Mesenteric fat pad (tissue), 1 donor: ENCODE data around the gene AP5Z1. TPM values are rescaled to one million over a fixed set of nuclear protein-coding genes. Genes with fewer than 3 reads are reported as not detected.

Experiments used
- DNase-seq: peaks from one replicate; pipeline ENCODE4 v3.0.0-alpha.2; 2020; ENCODE audit warnings: low spot score
- total RNA-seq: library from RNA; stranded (reverse); fragmentation: NEBNext Ultra II Directional; extraction: Animal tissue kit (Norgen Biotek cat#: 25700); gene quantifications from one replicate; pipeline ENCODE4 v1.2.1, GENCODE V29; 2021
- donor health status: DM: yes; HTN: yes; CAD: no.

Gene AP5Z1
- total RNA-seq, 1 donor from 2014 or later: 37.6 TPM

DNA sequence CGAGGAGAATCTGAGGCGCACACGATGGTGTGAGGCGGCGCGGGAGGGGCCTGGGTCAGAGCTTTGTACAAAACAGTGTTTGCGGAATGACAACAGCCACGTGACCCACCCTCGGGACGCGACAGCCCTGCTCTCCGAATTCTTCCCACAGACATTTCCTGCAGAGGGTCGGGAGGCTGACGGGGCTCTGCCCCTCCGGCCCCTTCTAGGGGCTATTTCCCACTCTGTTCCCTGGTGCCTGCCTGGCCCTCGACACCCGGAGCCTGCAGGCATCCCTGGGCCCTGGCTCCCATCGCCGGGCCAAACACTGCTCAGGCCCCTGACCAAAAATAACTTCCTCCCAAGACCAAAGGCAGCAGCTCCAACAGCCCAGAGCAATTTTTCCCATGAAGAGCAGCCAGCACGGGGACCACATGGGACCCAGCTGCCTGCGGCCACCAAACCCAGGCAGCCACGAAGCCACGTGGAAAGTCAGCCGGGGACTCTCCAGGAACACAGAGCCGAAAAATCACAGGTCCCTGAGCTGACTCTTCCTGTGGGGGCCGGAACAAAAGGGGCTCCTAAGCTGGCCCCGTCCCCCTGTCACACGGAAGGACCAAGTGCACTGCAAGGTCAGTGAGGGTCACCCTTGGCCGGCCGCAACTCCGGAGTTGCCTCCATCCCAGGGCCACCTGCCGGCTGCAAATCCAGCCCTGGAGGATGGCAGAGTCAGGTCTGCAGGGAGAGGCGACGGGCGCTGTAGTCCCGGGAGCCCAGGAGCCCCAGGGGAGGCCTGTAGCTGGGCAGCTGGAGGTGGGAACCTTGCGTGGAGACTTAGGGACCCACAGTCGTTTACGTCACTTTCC lies 44.4 kb downstream of the AP5Z1 start:
- DNase-seq: no peak

- no peak for DNase-seq
Observed at GRCh38 chr7:4820405-4820966, 45.1 kb downstream of the AP5Z1 start.

- DNase-seq: no peak
Observed at GRCh38 chr7:4820967-4821471, 45.6 kb downstream of the AP5Z1 start.

- DNase-seq: no peak
Observed at GRCh38 chr7:4822677-4823076, 47.3 kb downstream of the AP5Z1 start.

GRCh38 chr7:4823441-4824119 lies 48.2 kb downstream of the AP5Z1 start:
- DNase-seq: no peak

DNA sequence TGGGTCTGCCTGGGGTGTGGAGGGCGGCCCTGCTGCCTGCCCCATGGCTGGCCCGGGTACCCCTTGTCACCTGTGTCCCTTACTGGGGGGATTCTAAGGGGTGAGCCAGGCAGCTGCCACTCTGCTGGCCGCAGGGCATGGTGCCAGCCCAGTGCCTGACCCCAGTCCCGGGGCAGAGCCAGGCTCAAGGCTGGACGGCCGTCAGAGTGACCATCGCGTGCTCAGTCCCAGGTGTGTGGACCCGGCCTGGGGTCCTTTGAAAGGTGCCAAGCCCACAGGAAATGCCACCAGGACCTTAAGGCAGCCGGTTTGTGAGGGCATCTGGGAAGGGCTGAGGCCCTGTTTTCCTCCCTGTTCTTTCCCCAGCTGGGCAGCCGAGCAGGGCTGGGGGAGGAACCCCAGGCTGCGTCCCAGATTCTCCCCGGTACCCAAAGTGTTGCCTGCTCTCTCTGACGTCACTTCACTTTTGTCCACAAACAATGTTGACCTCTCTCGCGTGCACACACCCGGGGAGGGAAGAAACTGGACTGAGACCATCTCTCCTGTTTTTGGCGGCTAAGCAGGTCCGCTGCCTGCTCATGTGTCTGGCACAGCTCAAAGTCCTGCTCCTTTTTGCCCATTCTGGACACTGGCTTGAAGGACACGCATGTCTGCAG lies 48.8 kb downstream of the AP5Z1 start:
- DNase-seq: no peak

DNA sequence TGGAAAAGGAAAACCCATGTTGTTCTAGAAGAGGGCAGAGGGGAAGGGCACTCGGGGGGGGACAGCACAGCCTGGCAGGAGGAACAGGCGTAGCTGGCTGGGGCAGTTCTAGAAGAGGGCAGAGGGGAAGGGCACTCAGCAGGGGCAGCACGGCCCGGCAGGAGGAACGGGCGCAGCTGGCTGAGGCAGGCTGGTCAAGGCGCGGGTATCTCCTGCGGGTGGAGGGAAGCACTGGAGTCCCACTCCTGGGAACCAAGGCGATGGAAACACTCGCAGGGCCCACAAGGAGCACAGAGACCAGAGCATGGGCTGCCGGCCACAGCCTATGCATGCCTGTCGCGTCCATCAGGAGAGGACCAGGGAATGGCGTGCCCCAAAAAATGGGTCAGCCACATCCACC lies 49.7 kb downstream of the AP5Z1 start:
- no peak for DNase-seq

- DNase-seq: no peak
Observed at GRCh38 chr7:4828720-4829383, 53.4 kb downstream of the AP5Z1 start.

DNA sequence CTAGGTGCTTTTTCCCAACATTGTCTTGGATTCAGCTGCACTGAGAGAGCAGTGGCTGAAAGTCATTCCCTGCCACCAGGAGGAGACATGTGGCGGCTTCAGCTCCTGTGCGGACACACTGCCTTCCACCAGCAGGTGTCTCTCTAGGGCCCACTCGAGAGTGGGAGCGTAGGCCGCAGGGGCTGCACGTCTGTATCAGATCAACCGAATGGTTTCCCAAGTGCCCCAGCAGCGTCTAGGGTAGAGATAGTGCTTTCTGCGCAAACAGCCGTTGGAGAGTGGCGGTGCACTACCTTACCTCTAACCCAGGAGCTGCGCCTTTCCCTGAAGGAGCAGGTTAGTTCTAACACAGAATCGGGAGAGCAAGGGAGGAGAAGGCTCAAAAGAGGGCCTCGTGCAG lies 54.8 kb downstream of the AP5Z1 start:
- DNase-seq: no peak

DNA sequence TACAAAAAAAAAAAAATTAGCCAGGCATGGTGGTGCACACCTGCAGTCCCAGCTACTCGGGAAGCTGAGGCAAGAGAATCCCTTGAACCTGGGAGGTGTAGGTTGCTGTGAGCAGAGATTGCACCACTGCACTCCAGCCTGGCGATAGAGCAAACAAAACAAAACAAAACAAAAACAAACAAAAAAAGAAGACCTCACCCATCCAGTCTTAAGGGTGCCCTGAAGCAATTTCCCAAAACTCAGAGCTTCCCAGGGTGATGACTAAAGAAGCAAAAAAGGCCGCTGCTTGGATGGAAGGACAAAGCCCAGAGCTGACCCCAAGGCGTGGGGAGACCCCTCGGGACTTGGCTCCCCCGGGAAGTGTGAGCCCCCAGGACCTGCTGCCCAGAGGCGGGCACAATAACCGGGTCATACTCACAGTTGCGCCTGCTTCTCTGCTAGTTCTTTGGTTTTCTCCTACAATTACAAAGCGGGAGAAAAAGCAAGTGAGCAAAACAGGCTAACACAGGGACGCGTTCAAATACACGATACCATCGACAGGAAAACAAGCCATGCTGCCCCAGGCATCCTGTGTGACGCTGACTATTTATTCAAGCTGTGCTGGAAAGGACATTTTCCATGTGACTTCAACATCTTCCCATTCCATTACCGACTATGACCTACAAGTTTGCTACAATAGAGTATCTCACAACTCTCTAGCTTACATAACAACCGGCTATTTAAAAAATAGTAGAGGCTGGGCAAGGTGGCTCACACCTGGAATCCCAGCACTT lies 56.5 kb downstream of the AP5Z1 start:
- no peak for DNase-seq

- DNase-seq: no peak
Observed at GRCh38 chr7:4832711-4833110, 57.3 kb downstream of the AP5Z1 start.

DNA sequence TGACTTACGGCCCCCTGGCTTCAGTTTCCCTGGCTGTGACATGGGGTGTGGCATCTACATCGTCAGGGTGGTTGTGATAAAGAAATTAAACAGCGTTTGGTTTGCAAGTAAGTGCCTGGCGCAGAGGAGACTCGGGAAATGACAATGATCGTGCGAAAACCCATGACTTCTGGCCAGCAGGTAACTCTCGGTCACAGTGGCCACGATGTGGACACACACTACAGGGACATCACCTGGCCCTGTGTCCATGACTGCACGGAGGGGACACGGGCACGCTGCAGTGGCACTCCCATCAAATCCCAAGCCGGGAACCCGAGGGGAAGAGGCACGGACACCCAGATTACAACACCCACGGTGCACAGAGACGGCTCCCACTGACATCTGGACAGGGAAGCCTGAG lies 57.8 kb downstream of the AP5Z1 start:
- DNase-seq: no peak

DNA sequence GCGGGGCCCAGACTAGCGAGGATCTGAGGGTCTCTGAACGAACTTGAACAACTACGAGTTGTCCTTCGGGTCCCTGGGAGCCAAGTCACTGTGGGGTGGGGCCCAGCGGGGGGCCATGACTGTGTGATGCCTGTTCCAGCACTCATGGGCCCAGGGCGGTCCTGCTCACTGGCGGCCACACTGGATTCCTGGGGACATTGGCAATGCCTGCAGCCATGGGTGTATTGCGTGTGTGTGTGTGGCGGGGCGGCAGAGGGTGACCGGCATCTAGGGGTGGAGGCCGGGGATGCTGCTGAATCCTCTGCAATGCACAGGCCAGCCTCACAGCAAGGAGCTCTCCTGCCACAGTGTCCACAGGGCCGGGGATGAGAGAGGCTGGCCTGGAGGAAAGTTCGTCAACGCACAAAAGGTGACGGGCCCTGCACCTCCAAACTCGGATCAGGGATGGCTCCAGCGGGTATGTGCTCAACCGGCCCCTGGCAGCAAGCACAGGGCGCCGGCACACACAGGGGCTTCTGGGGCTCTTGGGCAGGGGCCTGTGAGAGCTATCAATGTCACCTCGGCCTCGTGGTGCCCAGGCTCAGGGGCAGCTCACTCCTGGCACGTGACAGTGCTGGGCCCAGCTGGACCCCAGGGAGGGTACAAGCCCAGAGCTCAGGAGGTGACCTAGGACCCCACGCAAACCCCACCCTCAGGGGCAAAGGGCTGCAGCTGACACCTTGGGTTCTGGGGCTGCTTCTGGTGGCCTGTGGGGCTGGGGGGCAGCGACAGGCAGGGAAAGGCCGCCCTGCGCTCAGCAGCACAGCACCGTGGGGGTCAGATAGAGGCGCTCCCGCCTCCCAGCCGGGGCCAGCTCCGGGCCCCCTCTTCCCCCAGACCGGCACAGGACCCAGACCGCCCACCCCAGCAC lies 58.5 kb downstream of the AP5Z1 start:
- no peak for DNase-seq

- DNase-seq: peak; percentile 84
Observed at GRCh38 chr7:4834601-4835397, 59.4 kb downstream of the AP5Z1 start.

DNA sequence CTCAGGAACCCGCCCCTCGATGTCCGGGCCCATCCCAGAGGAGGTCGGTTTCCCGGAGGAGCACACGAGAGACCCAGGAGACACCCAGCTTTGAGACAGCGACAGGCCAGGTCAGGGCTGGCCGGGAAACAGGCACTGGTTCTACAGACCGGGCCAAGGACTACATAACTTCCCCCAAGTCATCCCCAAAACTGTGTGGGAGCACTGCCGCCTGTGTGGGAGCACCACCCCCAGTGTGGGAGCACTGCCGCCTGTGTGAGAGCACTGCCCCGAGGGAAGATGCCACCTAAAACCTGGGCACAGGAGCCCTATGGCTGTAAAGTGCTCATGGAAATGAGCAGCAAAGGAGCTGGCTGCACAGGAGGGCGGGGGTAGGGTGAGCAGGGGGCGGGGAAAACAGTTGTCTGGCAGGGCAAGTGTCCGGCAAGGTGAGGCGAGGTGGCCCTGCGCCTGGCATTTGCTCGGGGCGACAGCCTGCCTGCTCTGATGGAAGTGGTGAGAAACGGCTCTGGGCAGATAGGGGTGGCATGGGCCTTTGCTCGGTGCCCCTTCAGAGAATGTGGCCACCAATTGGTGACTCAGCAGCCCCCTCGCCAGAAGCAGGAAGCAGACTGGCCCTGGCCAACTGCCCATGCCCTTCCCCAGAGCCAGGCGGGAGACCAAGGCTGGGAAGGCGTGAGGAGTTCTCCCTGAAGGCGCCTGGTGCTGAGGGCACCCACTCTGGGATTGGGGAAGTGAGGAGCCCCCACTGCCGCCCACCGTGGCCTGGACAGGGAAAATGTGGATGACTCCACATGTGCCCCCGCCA lies 60.2 kb downstream of the AP5Z1 start:
- peak; percentile 88 for DNase-seq

GRCh38 chr7:4836206-4836661 lies 60.8 kb downstream of the AP5Z1 start:
- DNase-seq: peak; percentile 88

GRCh38 chr7:4837041-4837802 lies 61.8 kb downstream of the AP5Z1 start:
- DNase-seq: peak; percentile 81
